NCI-H2171 treated with DMSO at 0.1 percent for 48 hours (cell line): Measurements from ENCODE around the gene GADD45B.
"Not testable (repeated sequence)": the region's sequence is repeated elsewhere in the genome, so short reads cannot be mapped to it uniquely, and the experiment has no call there.

ENCODE experiments used
- DNase-seq: peaks from one replicate; lab custom pipeline; 2025; lab: John Stamatoyannopoulos, UW

GADD45B gene

DNA sequence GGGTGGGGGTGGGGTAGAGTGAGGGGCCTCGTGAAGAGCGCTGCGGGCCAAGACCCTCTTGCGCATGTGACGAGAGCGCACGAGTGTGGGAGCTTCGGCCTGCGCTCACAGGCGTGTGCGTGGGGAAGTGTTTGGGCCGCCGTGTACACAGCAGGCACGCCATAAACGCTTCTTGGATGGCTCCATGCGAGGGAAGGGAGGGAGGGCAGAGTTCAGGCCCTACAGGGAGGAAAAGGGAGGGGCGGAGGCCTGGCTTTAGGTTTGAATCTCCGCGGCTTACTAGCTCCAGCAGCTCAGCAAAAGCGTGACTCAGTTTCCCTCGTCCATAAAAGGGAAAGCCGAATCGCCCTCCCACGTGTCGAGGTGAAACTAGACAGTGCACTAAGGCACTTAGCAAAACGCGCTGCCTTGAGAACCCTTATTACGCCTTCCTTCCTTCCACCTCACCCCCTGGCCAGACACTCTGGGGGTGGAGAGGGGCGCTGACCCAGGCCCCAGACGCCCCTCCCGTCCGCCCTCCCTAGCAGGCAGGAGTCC is 12.5 kb downstream of the GADD45B start:
- no peak for DNase-seq

DNA sequence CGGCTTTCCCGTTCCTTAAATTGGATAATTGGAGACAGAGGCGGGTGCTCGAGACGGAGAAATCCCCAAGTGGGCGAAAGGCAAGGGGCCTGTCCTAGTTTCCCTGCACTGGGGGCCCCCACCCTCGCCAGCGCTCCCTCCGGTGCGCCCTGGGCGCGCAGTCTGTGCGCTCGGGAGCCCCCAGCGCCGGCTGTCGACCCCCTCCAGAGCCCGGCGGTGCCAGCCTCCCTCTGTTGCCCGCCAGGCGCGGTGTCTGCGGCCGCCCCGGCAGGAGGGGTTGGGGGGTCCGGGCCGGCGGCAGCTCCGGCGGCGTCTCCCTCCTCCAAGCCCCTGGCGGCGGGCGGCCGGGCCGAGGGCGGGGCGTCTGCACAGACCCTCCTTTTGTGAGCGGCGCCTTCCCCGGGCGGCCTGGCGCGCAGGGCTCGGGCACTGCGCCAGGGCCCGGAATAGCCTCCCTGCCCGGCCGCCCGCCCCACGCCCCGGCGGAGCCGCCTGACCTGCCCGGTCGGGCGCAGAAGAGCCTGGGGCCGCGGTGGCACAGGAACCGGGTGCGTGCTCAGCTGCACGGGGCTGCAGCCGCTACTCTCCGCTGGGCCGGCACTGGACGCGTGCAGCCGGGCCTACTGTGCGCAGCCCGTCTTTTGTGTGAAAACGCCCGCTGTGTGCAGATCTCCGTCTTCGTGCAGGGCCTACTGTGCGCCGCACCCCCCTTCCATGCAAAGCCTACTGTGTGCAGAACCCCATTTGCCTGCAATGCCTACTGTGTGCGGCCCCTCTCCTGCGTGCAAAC is 13.2 kb downstream of the GADD45B start:
- DNase-seq = no peak

DNA sequence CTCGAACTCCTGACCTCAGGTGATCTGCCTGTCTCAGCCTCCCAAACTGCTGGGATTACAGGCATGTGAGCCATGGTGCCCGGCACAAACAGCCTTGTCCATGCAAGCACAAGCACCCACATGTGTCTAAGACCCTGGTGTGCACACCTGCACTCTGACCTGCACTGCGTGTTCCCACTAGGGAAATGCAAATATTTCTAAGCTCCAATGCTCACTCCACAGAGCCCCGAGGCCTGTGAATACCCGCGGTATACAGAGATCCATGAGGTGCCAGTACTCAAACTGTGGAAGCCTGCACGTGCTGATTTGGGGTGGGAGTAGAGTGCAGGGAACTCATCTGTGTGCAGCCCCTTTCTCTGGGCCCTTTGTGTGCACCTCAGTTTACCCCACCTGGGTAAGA is 14.7 kb downstream of the GADD45B start:
- DNase-seq = no peak

DNA sequence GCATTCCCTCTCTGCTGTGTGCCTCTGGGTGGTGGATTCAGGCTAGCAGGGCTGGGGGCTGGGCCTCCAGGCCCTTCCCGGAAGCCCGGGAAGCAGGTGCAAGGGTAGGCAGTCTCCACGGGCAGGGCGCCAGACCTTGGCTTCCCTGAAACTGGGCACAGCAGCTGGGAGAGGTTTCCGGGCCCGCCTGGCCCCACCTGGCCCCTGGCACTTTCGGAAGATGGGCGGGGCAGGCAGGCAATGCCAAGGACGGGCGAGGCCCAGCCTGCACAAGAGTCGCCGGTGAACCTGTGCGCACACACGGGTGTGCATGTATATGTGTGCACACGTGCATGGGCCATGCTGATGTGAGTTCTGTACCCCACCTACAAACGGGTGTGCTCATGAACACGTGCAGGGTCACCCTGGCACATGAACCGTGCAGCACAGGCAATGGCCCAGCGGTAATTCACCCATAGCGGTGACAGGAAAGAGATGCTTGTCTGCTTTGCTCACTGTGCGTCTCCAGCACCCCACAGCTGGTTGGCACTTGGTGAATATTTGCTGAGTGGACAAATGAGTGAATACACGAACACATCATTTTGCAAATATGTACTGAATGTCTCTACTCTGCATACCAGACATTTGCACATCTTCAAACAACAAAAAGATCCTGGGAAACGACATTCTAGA is 15.3 kb downstream of the GADD45B start:
- DNase-seq = peak; percentile 80

DNA sequence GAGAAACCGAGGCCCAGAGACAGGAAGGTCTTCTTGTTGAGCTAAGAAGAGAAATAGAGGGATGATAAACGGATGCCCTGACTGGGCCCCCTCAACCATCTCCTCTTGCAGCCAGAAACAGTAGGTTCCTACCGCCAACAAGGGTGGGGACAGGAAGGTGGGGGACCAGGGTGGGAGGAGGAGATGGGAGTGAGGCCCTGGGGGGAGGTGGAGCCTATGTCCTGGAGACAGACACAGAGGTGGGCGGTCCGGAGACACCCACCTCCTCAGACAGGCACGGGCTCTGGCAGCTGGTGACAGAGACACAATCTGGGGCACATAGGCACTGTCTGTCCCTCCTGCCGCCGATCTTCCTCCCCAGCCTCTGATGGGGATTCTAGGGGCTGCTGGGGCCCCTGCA is 16.9 kb downstream of the GADD45B start:
- DNase-seq = no peak

DNA sequence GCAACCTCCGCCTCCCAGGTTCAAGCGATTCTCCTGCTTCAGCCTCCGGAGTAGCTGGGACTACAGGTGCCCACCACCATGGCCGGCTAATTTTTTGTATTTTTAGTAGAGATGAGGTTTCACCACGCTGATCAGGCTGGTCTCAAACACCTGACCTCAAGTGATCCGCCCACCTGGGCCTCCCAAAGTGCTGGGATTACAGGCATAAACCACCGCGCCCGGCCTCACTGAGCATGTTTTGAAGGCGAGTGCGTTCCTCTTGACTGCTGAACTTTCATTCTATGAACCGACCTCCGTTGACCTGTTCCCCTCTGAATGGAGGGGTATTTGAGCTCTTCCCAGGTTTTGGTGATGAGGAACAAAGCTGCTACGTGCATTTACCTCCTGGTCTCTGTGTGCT is 17.5 kb downstream of the GADD45B start:
- DNase-seq = not testable (repeated sequence)

- DNase-seq = no peak
These were observed 18.1 kb downstream of the GADD45B start for GRCh38 chr19:2494084-2494446.

DNA sequence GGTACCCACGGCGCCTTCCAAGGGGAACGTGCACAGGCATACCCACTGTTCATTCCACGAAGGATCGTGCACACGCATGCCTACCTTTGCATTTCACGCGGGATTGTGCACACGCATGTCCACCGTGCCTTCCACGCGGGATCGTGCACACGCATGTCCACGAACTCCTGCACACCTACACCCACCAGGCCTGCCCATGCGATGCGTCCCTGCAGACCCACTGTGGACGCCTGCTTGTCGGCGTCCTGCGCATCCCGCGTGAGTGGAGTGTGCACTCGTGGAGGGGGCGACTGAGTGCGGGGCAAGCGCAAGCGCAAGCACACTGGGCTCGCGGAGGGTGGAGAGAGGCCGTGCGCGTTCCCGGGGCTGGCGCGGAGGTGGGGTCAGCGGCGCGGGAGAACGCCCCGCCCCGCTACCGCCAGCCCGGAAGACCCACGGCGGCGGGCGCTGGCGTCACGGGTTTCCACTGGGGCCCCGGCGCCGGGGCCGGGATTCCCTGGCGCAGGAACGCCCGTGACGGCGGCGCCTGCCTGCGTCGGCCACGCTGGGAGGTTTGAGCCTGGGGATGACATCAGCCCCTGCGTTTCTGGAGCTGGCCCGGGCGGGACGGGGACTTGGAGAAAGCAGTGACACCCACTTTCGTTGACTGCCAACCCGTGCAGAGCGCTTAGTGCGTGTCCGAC is 18.7 kb downstream of the GADD45B start:
- DNase-seq = peak; percentile 42

GRCh38 chr19:2495130-2495641 is 19.3 kb downstream of the GADD45B start:
- no peak for DNase-seq

- DNase-seq = no peak
These were observed 19.9 kb downstream of the GADD45B start for GRCh38 chr19:2495651-2496316.

DNA sequence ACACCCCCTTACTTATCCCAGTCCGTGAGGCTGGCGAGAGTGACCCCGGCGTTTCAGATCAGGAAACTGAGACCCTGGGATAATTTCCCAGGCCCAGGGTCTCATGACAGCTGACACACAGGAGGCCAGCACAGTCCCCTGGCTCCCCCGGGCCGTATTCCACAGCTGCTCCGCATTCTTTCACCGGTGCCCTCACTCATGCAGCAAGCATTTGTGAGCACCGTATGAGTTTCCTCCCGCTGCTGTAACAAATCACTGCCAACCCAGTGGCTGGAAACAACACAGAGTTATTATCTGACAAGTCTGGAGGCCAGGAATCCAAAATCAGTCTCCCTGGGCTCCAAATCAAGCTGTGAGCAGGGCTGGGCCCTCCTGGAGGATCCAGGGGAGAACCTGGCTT is 21.3 kb downstream of the GADD45B start:
- no peak for DNase-seq

- DNase-seq = no peak
These were observed 24.2 kb downstream of the GADD45B start for GRCh38 chr19:2500156-2500555.

DNA sequence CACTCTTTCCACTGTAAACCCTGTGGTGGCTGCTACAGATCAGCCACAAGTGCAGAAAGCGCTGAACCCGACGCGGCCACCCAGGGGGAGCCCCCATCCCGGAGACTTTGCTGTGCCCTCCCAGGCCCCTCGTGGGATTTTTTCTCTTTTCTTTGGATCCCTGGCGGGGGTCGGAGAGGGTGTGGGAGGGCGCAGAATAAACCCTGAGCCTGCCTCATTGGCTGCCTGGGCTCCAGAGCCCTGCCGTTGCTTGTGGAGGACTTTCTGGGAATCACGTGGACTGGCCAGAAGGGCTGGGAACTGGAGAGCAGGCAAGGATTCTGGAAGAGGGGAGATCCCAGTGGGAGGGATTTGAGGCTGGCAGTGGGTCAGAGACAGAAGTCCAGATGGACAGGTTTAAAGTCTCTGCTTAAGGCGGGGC is 24.9 kb downstream of the GADD45B start:
- no peak for DNase-seq

- no peak for DNase-seq
These were observed 27.7 kb downstream of the GADD45B start for GRCh38 chr19:2503521-2504109.

DNA sequence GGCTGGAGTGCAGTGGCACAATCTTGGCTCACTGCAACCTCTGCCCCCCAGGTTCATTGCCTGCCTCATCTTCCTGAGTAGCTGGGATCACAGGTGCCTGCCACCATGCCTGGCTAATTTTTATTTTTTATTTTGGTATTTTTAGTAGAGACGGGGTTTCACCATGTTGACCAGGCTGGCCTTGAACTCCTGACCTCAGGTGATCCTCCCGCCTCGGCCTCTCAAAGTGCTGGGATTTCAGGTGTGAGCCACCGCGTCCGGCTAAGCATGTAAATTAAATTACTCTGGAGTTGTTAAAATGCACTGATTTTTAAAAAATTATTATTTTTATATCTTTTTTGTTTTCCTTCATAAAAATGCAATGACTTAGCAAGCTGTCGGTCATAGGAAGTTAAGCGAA is 30.7 kb downstream of the GADD45B start:
- not testable (repeated sequence) for DNase-seq

- peak; percentile 92 for DNase-seq
These were observed 31.2 kb downstream of the GADD45B start for GRCh38 chr19:2507109-2507508.

- DNase-seq = no peak
These were observed 33.2 kb downstream of the GADD45B start for GRCh38 chr19:2509096-2509495.

DNA sequence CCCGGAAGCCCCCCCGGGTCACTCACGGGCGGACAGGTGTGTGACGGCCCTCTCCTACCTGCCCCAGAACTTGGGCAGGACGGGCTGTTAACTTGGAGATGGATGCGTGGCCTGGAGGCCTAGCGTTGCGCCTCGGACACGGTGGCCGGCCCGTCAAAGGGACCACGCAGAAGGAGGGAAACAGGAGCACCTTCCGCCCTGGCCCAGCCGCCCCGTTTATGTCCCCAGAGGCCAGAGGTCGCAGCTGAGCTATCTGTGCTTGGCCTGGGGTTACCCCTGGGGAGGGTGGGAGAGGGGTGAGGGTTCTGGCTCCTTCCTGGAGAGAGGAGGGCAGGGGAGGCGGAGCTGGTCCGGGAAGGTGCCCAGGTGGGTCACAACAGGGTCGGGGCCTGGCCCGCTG is 35.6 kb downstream of the GADD45B start:
- DNase-seq = no peak

- DNase-seq = no peak
These were observed 36.1 kb downstream of the GADD45B start for GRCh38 chr19:2511991-2512390.

GRCh38 chr19:2512523-2513431 is 36.9 kb downstream of the GADD45B start:
- DNase-seq = no peak
